Breast epithelium (tissue), 4 donors: ENCODE results near the gene PTPN1. TPM values are rescaled to one million over a fixed set of nuclear protein-coding genes. Genes with fewer than 3 reads are reported as not detected.

Experiments
- DNase-seq, 2 donors: peaks; one replicate each; pipeline ENCODE4 v3.0.0-alpha.2; 2019; ENCODE audit warnings: low spot score in 2 of 2
- H3K27ac ChIP-seq, 2 donors: fragments of 200-600 bp; sonication (generic) in 1 of 2; one replicate each; pipeline ENCODE4 v1.5.1; 2016 to 2019; ENCODE audit warnings: mild to moderate bottlenecking in 1 of 2
- H3K27me3 ChIP-seq, 2 donors: fragments of 200-600 bp; sonication (generic) in 1 of 2; one replicate each; pipeline versions ENCODE4 v1.5.1 to v1.6.0; 2017 to 2019; ENCODE audit warnings: control low read depth in 1 of 2, mild to moderate bottlenecking in 1 of 2
- H3K36me3 ChIP-seq: fragments of 200-600 bp; one replicate; pipeline ENCODE4 v1.5.1; 2019
- H3K4me1 ChIP-seq, 2 donors: fragments of 200-600 bp; sonication (generic); one replicate each; pipeline ENCODE4 v1.5.1; 2016 to 2019; ENCODE audit warnings: control low read depth in 1 of 2
- H3K4me3 ChIP-seq, 3 donors: fragments of 200-600 bp; sonication (generic); 1 replicate in 2 of 3; 2 replicates in 1 of 3; pipeline ENCODE4 v1.5.1; 2016 to 2019; ENCODE audit warnings: mild to moderate bottlenecking in 3 of 3, moderate library complexity in 2 of 3
- H3K9me3 ChIP-seq, 2 donors: fragments of 200-600 bp; sonication (generic) in 1 of 2; one replicate each; pipeline ENCODE4 v1.5.1; 2016 to 2019; ENCODE audit warnings: control low read depth in 1 of 2
- CTCF ChIP-seq, 3 donors: fragments of 450-650 bp; IDR thresholded peaks; one replicate each; pipeline ENCODE4 v1.5.1; 2016 to 2017; ENCODE audit warnings: antibody characterized with exemption in 3 of 3, mild to moderate bottlenecking in 3 of 3, moderate library complexity in 3 of 3
- POLR2A ChIP-seq: fragments of 450-650 bp; IDR thresholded peaks from one replicate; pipeline ENCODE4 v1.6.1; 2016; ENCODE audit warnings: antibody characterized with exemption, mild to moderate bottlenecking, moderate library complexity
- POLR2AphosphoS5 ChIP-seq, 3 donors: sonication (generic); formaldehyde crosslinking; IDR thresholded peaks; one replicate each; pipeline ENCODE4 v1.6.1; 2017; ENCODE audit warnings: antibody characterized with exemption in 3 of 3
- intact Hi-C: fragments of 100-400 bp; cut with DNase I; formaldehyde crosslinking; loops from one replicate; pipeline ENCODE4 v1.15.1; 2023; ENCODE audit warnings: low total_unique reads
- total RNA-seq, 3 donors: library from RNA; depleted of rRNA; stranded (reverse); fragments of >200 nt; gene quantifications; one replicate each; pipeline ENCODE4 v1.1.0, GENCODE V29; 2016

PTPN1 gene
- total RNA-seq, 3 donors from 2014 or later: 23.8 to 29.2 (median 28.5) TPM

DNA sequence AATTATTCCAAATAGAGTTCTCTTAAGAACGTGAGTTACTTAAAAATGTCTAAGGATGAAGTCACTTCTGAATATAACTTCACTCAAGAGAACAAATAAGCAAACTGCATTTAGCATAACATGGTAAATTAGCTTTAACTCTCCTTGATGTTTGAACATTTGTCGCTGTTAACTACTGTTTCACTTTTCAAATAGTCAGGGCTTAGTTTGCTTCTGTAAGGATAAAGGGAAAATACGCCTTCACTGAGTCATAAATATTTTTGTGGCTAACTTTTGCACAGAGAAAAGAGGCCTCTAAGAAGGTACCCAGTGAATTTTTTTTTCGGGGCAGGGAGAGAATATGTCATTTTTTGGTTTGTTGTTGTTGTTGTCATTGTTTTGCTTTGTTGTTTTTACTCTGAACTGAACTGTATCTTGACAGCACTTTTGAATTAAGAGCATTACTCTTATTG is 8.1 kb downstream of the PTPN1 start:
- intact Hi-C loops: no loop called here
- Histone ChIP-seq H3K9me3 (no peaks in the 10 kb centered on the region), H3K27me3 (no peaks in the 10 kb centered on the region), H3K4me3 (no peak overlapping the region), H3K36me3 (no peaks in the 10 kb centered on the region), H3K27ac (peak overlapping the region in 1 of 2 donors; percentile 56), H3K4me1 (no peaks in the 10 kb centered on the region)
- no peak for TF ChIP-seq POLR2AphosphoS5 (IDR thresholded peaks at IDR 0.05)
- TF ChIP-seq CTCF (IDR thresholded peaks at IDR 0.05): no peak
- TF ChIP-seq POLR2A: no peak
- DNase-seq: no peak

GRCh38 chr20:50519036-50519762 is 9.0 kb downstream of the PTPN1 start:
- DNase-seq: peak in 1 of 2 donors; percentile 15
- no peaks in the 10 kb centered on the region for H3K36me3 ChIP-seq
- H3K4me3 ChIP-seq: no peak overlapping the region
- intact Hi-C loops: no loop called here
- TF ChIP-seq POLR2A: no peak
- no peak for TF ChIP-seq CTCF (IDR thresholded peaks at IDR 0.05)
- TF ChIP-seq POLR2AphosphoS5 (IDR thresholded peaks at IDR 0.05): no peak
- H3K27me3 ChIP-seq: no peaks in the 10 kb centered on the region
- H3K9me3 ChIP-seq: no peaks in the 10 kb centered on the region
- H3K27ac ChIP-seq: peak overlapping the region; percentile 30 to 56
- H3K4me1 ChIP-seq: no peaks in the 10 kb centered on the region

DNA sequence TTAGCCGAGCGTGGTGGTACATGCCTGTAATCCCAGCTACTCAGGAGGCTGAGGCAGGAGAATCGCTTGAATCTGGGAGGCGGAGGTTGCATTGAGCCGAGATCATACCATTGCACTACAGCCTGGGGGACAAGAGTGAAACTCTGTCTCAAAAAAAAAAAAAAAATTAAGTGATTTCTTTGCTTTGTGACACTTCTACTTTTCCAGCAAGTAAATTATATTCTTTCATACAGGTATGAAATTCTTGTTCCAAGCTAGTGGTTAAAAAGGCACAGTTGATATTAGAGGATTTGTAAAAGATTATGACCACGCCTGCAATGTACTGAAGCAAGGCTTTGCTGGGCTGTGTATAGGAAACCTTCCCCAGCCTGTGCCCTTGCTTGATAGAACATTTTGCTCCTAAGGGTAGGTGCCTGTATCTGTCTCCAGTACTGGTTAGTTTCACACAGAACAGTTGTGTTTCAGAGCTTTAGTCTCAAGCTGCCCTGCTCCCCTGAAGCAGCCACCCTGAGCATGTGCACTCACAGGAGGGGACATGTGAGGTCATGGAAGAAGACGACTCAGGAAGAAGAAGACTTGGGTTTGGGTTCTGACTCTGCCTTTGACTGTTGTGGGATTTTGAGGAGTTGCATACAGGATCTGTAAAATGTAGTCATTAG is 10.2 kb downstream of the PTPN1 start:
- Histone ChIP-seq H3K4me3 (no peak overlapping the region), H3K27me3 (no peaks in the 10 kb centered on the region), H3K36me3 (no peaks in the 10 kb centered on the region), H3K9me3 (no peaks in the 10 kb centered on the region), H3K4me1 (no peaks in the 10 kb centered on the region), H3K27ac (peak overlapping the region in 1 of 2 donors; percentile 10)
- intact Hi-C loops: loop anchor here (5.0 kb wide), 1 partner anchor 888 kb away; no protein-coding TSS in a partner anchor
- no peak for TF ChIP-seq POLR2A
- no peak for TF ChIP-seq POLR2AphosphoS5 (IDR thresholded peaks at IDR 0.05)
- no peak for TF ChIP-seq CTCF (IDR thresholded peaks at IDR 0.05)
- peak in 1 of 2 donors; percentile 15 for DNase-seq

DNA sequence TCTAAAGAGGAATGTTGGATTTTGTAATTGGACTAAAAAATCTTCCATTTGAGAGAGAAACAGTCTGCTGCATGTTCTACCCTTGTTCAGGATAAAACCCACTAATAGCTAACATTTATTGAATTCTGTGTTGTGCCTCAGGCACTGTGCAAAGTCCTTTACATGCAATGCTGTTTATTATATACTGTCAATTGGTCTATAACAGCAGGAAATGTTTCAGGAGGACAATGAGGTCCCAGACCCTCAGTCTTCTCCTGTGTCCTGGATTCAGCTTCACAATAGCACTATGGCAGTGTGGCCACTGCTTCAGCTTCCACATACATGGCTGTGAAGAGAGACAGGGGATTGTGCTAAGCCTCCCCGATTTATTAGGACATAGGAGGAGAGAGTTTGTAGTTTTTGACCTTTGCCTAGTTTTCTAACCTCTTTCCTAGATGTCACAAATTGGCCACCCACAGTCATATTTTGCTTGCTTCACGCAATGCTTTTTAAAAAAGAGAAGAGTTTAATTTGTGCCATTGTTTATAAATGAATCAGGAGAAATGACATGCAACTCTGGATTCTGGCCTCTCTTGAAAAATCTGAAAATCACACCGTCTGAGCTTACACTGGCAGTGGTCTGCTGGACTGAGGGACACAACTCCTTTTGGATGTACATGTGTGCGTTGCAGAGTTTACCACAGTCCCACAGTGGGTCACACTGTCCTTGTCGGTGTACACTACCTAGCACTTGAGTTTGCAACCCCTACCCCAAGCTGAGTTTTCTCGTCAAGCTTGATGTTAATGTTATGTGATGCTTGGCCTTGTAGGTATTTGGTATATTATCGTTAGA is 11.3 kb downstream of the PTPN1 start:
- no peak overlapping the region for H3K4me3 ChIP-seq
- no peaks in the 10 kb centered on the region for H3K4me1 ChIP-seq
- H3K27ac ChIP-seq: no peak overlapping the region
- TF ChIP-seq CTCF (IDR thresholded peaks at IDR 0.05) (no peak), POLR2AphosphoS5 (IDR thresholded peaks at IDR 0.05) (no peak), POLR2A (no peak)
- no peaks in the 10 kb centered on the region for H3K36me3 ChIP-seq
- H3K27me3 ChIP-seq: no peaks in the 10 kb centered on the region
- intact Hi-C loops: loop anchor here (5.0 kb wide), 1 partner anchor 889 kb away; no protein-coding TSS in a partner anchor
- H3K9me3 ChIP-seq: no peaks in the 10 kb centered on the region
- DNase-seq: peak in 1 of 2 donors; percentile 1
